Trophoblast cell (in vitro differentiated cells and primary cell): ENCODE results near the gene RPS28.

Experiments
- DNase-seq, 2 donors: peaks; one replicate each; pipeline ENCODE4 v3.0.0-alpha.2; 2016
- H2AFZ ChIP-seq: 2 replicates; pipeline ENCODE4 v1.6.1; 2013; ENCODE audit warnings: low read length, moderate library complexity, mild to moderate bottlenecking; ENCODE audit not compliant: insufficient read depth, poor library complexity
- H2AK5ac ChIP-seq: 2 replicates; pipeline ENCODE4 v1.6.1; 2013; ENCODE audit warnings: mild to moderate bottlenecking, low read length
- H2BK120ac ChIP-seq: 2 replicates; pipeline ENCODE4 v1.6.1; 2013; ENCODE audit warnings: low read length, mild to moderate bottlenecking, moderate library complexity; ENCODE audit not compliant: insufficient read depth, poor library complexity
- H2BK12ac ChIP-seq: 2 replicates; pipeline ENCODE4 v1.6.1; 2013; ENCODE audit warnings: mild to moderate bottlenecking, low read length, moderate library complexity
- H2BK5ac ChIP-seq: 2 replicates; pipeline ENCODE4 v1.6.1; 2013; ENCODE audit warnings: low read length, low read depth, moderate library complexity, mild to moderate bottlenecking; ENCODE audit not compliant: poor library complexity
- H3K14ac ChIP-seq: 2 replicates; pipeline ENCODE4 v1.6.1; 2013; ENCODE audit warnings: mild to moderate bottlenecking, low read length
- H3K18ac ChIP-seq: 2 replicates; pipeline ENCODE4 v1.6.1; 2013; ENCODE audit warnings: mild to moderate bottlenecking, low read length
- H3K23ac ChIP-seq: 2 replicates; pipeline ENCODE4 v1.6.1; 2013; ENCODE audit warnings: low read length
- H3K27ac ChIP-seq: 2 replicates; pipeline ENCODE4 v1.5.1; 2013; ENCODE audit warnings: low read depth, mild to moderate bottlenecking, inconsistent platforms, low read length, moderate library complexity
- H3K27me3 ChIP-seq: 2 replicates; pipeline ENCODE4 v1.6.1; 2013; ENCODE audit warnings: inconsistent platforms, mild to moderate bottlenecking, low read length, moderate library complexity; ENCODE audit not compliant: insufficient read depth
- H3K36me3 ChIP-seq, 2 experiments: 1 replicate in 1 of 2; 2 replicates in 1 of 2; pipeline ENCODE4 v1.6.1; 2013; ENCODE audit warnings: low read length in 2 of 2, mild to moderate bottlenecking in 2 of 2, moderate library complexity in 1 of 2; ENCODE audit not compliant: insufficient read depth in 2 of 2, control insufficient read depth in 1 of 2
- H3K4ac ChIP-seq: 2 replicates; pipeline ENCODE4 v1.6.1; 2013; ENCODE audit warnings: low read depth, mild to moderate bottlenecking, low read length, moderate library complexity
- H3K4me1 ChIP-seq, 2 experiments: 1 replicate in 1 of 2; 2 replicates in 1 of 2; pipeline ENCODE4 v1.6.1; 2013; ENCODE audit warnings: low read length in 2 of 2, mild to moderate bottlenecking in 2 of 2, moderate library complexity in 1 of 2; ENCODE audit not compliant: insufficient read depth in 2 of 2, control insufficient read depth in 1 of 2
- H3K4me2 ChIP-seq: 2 replicates; pipeline ENCODE4 v1.6.1; 2013; ENCODE audit warnings: inconsistent platforms, mild to moderate bottlenecking, low read length, moderate library complexity
- H3K4me3 ChIP-seq: 2 replicates; pipeline ENCODE4 v1.5.1; 2013; ENCODE audit warnings: mild to moderate bottlenecking, low read depth, low read length, inconsistent platforms
- H3K79me1 ChIP-seq: one replicate; pipeline ENCODE4 v1.6.1; 2013; ENCODE audit warnings: low read length
- H3K79me2 ChIP-seq: 2 replicates; pipeline ENCODE4 v1.6.1; 2013; ENCODE audit warnings: low read length, mild to moderate bottlenecking; ENCODE audit not compliant: control insufficient read depth, insufficient read depth, poor library complexity
- H3K9ac ChIP-seq: 2 replicates; pipeline ENCODE4 v1.6.1; 2013; ENCODE audit warnings: mild to moderate bottlenecking, low read length
- H3K9me3 ChIP-seq: 2 replicates; pipeline ENCODE4 v1.6.1; 2013; ENCODE audit warnings: low read depth, mild to moderate bottlenecking, control low read depth, inconsistent platforms, low read length; ENCODE audit not compliant: insufficient read depth
- H4K12ac ChIP-seq: 2 replicates; pipeline ENCODE4 v1.6.1; 2013; ENCODE audit warnings: low read depth, mild to moderate bottlenecking, low read length, moderate library complexity
- H4K8ac ChIP-seq: 2 replicates; pipeline ENCODE4 v1.6.1; 2013; ENCODE audit warnings: low read depth, mild to moderate bottlenecking, low read length, moderate library complexity
- H4K91ac ChIP-seq: one replicate; pipeline ENCODE4 v1.6.1; 2013; ENCODE audit warnings: low read depth, mild to moderate bottlenecking, low read length, moderate library complexity
- WGBS: extraction: QIAGEN DNeasy Blood & Tissue Kit; methylation state at CpG from one replicate; pipeline ENCODE4 v1.1.7; 2013; ENCODE audit warnings: missing lambda C conversion rate; ENCODE audit not compliant: insufficient read length, insufficient coverage; ENCODE audit errors: extremely low coverage; 5-methylcytosine and 5-hydroxymethylcytosine counted together

Gene RPS28

GRCh38 chr19:8307400-8307964, 13.8 kb upstream of the RPS28 start:
- H3K4me3 ChIP-seq = peak overlapping the region; percentile 76
- no peak overlapping the region for H3K23ac ChIP-seq
- H4K8ac ChIP-seq = peak overlapping the region; percentile 3
- peaks cover 2% of the 10 kb centered on the region for H3K79me1 ChIP-seq
- H2BK5ac ChIP-seq = no peak overlapping the region
- H3K36me3 ChIP-seq = peaks cover 24 to 25% of the 10 kb centered on the region in 2 experiments
- no peak overlapping the region for H2BK12ac ChIP-seq
- no peak overlapping the region for H3K9ac ChIP-seq
- H3K27me3 ChIP-seq = no peaks in the 10 kb centered on the region
- H4K91ac ChIP-seq = no peak overlapping the region
- no peaks in the 10 kb centered on the region for H3K79me2 ChIP-seq
- no peak overlapping the region for H3K4ac ChIP-seq
- peaks cover 2% of the 10 kb centered on the region for H3K9me3 ChIP-seq
- H3K4me1 ChIP-seq = peaks cover 8 to 11% of the 10 kb centered on the region in 2 experiments
- no peak overlapping the region for H2AK5ac ChIP-seq
- H3K27ac ChIP-seq = no peak overlapping the region
- no CpG with 5 or more reads among the region's 24 CpGs for WGBS
- H3K14ac ChIP-seq = peak overlapping the region; percentile 12
- no peak overlapping the region for H3K18ac ChIP-seq
- H2AFZ ChIP-seq = no peak overlapping the region
- no peak for DNase-seq
- no peak overlapping the region for H2BK120ac ChIP-seq
- H4K12ac ChIP-seq = no peak overlapping the region
- peak overlapping the region; percentile 80 for H3K4me2 ChIP-seq

- Histone ChIP-seq H3K27ac (no peak within 1 kb of the TSS), H3K14ac (peak within 1 kb of the TSS; percentile 47), H3K4ac (no peak within 1 kb of the TSS), H3K23ac (no peak within 1 kb of the TSS), H3K79me2 (no peaks in the 10 kb centered on the region), H4K12ac (peak within 1 kb of the TSS; percentile 20), H3K4me3 (peak within 1 kb of the TSS; percentile 76), H3K79me1 (peaks cover 2% of the 10 kb centered on the region), H3K18ac (no peak within 1 kb of the TSS), H3K27me3 (no peaks in the 10 kb centered on the region), H2AK5ac (no peak within 1 kb of the TSS), H4K8ac (peak within 1 kb of the TSS; percentile 3), H3K36me3 (peaks cover 25 to 31% of the 10 kb centered on the region in 2 experiments), H3K9ac (peak within 1 kb of the TSS; percentile 48), H2BK12ac (no peak within 1 kb of the TSS), H3K4me2 (peak within 1 kb of the TSS; percentile 80), H2BK5ac (no peak within 1 kb of the TSS), H3K9me3 (peaks cover 2% of the 10 kb centered on the region), H2AFZ (peak within 1 kb of the TSS; percentile 35), H4K91ac (peak within 1 kb of the TSS; percentile 33), H2BK120ac (no peak within 1 kb of the TSS), H3K4me1 (peaks cover 8 to 11% of the 10 kb centered on the region in 2 experiments)
- DNase-seq = peak; percentile 80 to 95
- no CpG with 5 or more reads among the region's 63 CpGs for WGBS
Measured at GRCh38 chr19:8307965-8308866, 13.1 kb upstream of the RPS28 start, which contains the start of gene CD320. Gene CD320 (minus strand): TSS chr19:8308358. CDS start chr19:8308290, 68 bp downstream.

GRCh38 chr19:8308891-8309291, 12.4 kb upstream of the RPS28 start:
- Histone ChIP-seq H2AK5ac (no peak overlapping the region), H2BK12ac (no peak overlapping the region), H3K9ac (no peak overlapping the region), H3K4me2 (peak overlapping the region; percentile 80), H2AFZ (no peak overlapping the region), H3K27me3 (no peaks in the 10 kb centered on the region), H3K9me3 (peaks cover 2% of the 10 kb centered on the region), H2BK5ac (no peak overlapping the region), H4K91ac (no peak overlapping the region), H3K14ac (no peak overlapping the region), H3K4ac (no peak overlapping the region), H3K18ac (no peak overlapping the region), H3K4me3 (no peak overlapping the region), H4K12ac (no peak overlapping the region), H3K79me1 (peaks cover 2% of the 10 kb centered on the region), H3K23ac (no peak overlapping the region), H2BK120ac (no peak overlapping the region), H4K8ac (no peak overlapping the region), H3K79me2 (no peaks in the 10 kb centered on the region), H3K36me3 (peaks cover 28 to 31% of the 10 kb centered on the region in 2 experiments), H3K4me1 (peaks cover 8 to 11% of the 10 kb centered on the region in 2 experiments), H3K27ac (no peak overlapping the region)
- no CpG with 5 or more reads among the region's 17 CpGs for WGBS
- DNase-seq = no peak

GRCh38 chr19:8310342-8311055, 10.8 kb upstream of the RPS28 start:
- Histone ChIP-seq H3K79me2 (no peaks in the 10 kb centered on the region), H3K27ac (no peak overlapping the region), H3K4me2 (no peak overlapping the region), H3K79me1 (peaks cover 2% of the 10 kb centered on the region), H2BK12ac (no peak overlapping the region), H4K91ac (no peak overlapping the region), H3K4ac (no peak overlapping the region), H3K36me3 (peaks cover 36 to 41% of the 10 kb centered on the region in 2 experiments), H3K4me3 (no peak overlapping the region), H3K9me3 (no peaks in the 10 kb centered on the region), H3K14ac (no peak overlapping the region), H4K12ac (no peak overlapping the region), H4K8ac (no peak overlapping the region), H3K9ac (no peak overlapping the region), H3K18ac (no peak overlapping the region), H3K4me1 (peaks cover 8 to 11% of the 10 kb centered on the region in 2 experiments), H2BK5ac (no peak overlapping the region), H2BK120ac (no peak overlapping the region), H3K27me3 (no peaks in the 10 kb centered on the region), H2AK5ac (no peak overlapping the region), H2AFZ (no peak overlapping the region), H3K23ac (no peak overlapping the region)
- no peak for DNase-seq
- WGBS = no CpG with 5 or more reads among the region's 17 CpGs
